ENCODE data around the gene APLN. TPM values are rescaled to one million over a fixed set of nuclear protein-coding genes. Genes with fewer than 3 reads are reported as not detected.
A peak's percentile ranks its signal among the peaks of the same experiment; 100 is the strongest.

The APLN gene
- total RNA-seq, 3 donors from 2014 or later, result 0.29 to 0.43 (median 0.41) TPM

DNA sequence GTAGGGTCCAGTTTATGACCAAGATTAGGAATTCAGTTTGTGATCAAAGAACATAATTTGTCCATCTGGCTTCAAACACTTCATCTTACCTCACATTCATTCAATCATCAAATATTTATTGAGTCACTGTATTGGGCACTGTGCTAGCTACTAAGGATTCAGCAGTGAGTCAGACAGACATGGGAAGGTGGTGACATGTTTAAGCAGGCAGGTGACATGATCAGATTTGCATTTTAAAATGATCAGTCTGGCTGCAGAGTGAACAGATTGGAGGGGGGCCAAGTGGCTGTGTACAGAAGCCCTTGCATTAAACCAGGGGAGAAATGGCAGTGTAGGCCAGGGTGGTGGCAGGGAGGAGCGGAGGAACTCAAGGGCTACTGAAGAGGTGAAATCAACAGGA is 25.1 kb upstream of the APLN start:
- no peak overlapping the region for H3K4me3 ChIP-seq
- ATAC-seq, result no peak
- peaks cover 5% of the 10 kb centered on the region for H3K4me1 ChIP-seq (ENCODE audit: low read depth)
- H3K36me3 ChIP-seq (ENCODE audit: low read depth), result no peaks in the 10 kb centered on the region
- no peaks in the 10 kb centered on the region for H3K9me3 ChIP-seq
- no peak for DNase-seq
- intact Hi-C loops (cut with DNase I, micrococcal nuclease), result no loop called here
- TF ChIP-seq, protein P1, sequence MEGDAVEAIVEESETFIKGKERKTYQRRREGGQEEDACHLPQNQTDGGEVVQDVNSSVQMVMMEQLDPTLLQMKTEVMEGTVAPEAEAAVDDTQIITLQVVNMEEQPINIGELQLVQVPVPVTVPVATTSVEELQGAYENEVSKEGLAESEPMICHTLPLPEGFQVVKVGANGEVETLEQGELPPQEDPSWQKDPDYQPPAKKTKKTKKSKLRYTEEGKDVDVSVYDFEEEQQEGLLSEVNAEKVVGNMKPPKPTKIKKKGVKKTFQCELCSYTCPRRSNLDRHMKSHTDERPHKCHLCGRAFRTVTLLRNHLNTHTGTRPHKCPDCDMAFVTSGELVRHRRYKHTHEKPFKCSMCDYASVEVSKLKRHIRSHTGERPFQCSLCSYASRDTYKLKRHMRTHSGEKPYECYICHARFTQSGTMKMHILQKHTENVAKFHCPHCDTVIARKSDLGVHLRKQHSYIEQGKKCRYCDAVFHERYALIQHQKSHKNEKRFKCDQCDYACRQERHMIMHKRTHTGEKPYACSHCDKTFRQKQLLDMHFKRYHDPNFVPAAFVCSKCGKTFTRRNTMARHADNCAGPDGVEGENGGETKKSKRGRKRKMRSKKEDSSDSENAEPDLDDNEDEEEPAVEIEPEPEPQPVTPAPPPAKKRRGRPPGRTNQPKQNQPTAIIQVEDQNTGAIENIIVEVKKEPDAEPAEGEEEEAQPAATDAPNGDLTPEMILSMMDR (IDR thresholded peaks at IDR 0.05), result no peak

DNA sequence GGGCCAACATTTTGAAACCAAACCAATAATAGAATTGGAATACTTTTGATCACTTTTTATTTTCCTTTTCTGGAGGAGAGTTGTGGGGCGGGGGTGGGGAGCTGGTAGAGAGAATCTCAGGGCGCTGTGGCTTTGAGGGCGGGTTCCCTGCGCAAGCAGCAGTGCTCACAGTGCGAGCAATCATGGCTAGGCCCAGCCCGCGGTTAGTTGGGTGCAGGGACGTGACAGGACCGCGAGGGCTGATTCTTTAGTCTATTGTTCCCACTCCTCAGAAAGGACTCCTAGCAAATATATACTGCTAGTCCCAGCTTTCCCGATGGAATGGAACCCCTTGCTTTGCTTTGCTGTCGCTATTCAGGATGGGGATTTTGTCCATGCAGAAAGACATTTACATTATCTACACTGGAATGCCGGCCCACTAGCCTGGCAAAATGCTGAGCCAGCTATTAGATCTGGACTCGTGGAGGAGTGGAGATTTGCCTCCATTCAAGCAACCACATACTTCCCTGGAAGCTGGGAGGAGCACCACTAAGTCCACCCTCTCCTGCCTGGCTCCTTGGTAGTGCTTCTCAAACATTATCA is 23.9 kb upstream of the APLN start:
- intact Hi-C loops (cut with DNase I, micrococcal nuclease), result no loop called here
- TF ChIP-seq, protein P1 (IDR thresholded peaks at IDR 0.05), result no peak
- DNase-seq, result peak; percentile 42 to 60 (median 57)
- H3K9me3 ChIP-seq, result no peaks in the 10 kb centered on the region
- peak; percentile 56 for ATAC-seq
- H3K36me3 ChIP-seq (ENCODE audit: low read depth), result no peaks in the 10 kb centered on the region
- H3K4me1 ChIP-seq (ENCODE audit: low read depth), result peaks cover 5% of the 10 kb centered on the region
- no peak overlapping the region for H3K4me3 ChIP-seq

DNA sequence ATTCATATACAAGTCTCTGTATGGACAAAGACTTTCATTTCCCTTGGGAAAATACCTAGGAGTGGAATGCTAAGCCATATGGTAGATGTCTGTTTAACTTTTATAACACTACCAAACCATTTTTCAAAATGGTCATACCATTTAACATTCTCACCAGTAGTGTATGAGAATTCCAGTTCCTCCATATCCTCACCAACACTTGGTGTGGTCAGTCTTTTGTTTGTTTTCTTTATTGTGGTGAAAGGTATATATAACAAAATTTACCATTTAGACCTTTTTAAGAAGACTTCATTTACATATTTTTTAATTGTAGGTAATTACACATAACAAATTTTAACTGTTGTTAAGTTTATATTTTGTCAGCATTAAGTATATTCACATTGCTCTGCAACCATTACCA is 12.7 kb upstream of the APLN start:
- Histone ChIP-seq H3K36me3 (ENCODE audit: low read depth) (no peaks in the 10 kb centered on the region), H3K9me3 (no peaks in the 10 kb centered on the region), H3K4me1 (ENCODE audit: low read depth) (no peaks in the 10 kb centered on the region), H3K4me3 (no peak overlapping the region)
- ATAC-seq, result no peak
- intact Hi-C loops (cut with DNase I, micrococcal nuclease), result no loop called here
- no peak for DNase-seq
- TF ChIP-seq, protein P1 (IDR thresholded peaks at IDR 0.05), result no peak

DNA sequence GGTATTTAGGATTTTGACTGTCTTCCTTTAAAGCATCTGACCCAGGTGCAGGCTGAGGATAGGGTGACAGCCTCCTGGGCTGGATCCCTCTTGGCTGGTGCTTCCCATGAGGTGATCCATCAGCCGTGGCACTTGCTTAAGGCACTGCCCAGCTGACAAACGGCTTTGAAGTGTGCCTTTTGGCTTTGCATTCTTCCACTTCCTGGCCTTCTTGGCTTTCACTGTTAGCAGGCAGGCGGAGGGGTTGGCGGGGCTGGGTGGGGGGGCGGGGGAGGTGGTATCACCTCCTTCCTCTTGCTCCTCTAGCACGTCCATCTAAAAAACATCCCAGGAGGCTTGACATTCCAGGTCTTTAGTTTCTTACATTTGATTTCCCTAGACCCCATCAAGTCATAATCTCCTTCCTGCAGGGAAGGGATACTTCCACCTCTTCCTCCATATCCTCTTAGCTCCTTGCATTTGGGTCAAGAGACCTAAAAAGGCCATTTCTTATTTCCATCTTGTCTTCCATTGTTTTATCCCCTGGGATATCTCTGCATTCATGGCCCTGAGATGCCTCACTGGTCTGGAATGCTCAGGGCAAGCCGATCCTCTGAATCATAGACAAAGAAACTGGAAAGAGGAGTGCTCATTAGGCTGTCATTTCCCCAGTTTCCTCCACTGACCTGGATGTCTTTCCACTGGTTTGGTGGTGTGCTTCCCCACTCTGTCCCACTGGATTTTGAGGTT is 11.3 kb upstream of the APLN start:
- intact Hi-C loops (cut with DNase I, micrococcal nuclease), result no loop called here
- no peak for DNase-seq
- Histone ChIP-seq H3K4me1 (ENCODE audit: low read depth) (no peaks in the 10 kb centered on the region), H3K9me3 (no peaks in the 10 kb centered on the region), H3K4me3 (no peak overlapping the region), H3K36me3 (ENCODE audit: low read depth) (no peaks in the 10 kb centered on the region)
- no peak for ATAC-seq
- TF ChIP-seq, protein P1 (IDR thresholded peaks at IDR 0.05), result no peak

DNA sequence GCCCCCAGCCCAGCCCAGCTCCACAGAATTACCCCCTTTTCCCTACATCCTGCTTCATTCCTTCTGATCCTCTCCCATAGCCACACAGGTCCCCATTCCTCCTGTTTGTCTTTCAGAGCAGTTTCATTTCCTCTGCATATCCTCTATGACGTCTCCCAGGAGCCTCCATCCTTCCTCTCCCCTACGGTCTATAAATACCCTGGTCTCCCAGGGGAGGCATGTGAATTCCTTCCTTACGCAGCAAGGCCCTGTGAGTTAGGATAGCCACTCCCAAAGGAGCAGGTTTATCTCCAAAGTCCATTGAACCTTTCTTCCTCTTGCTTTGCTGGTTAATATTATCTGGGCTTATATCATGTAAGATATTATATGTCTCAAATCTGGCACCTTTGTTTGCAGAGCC is 8.4 kb upstream of the APLN start:
- no peak for ATAC-seq
- intact Hi-C loops (cut with DNase I, micrococcal nuclease), result no loop called here

More for the DNA sequence above, 8.4 kb upstream of the APLN start:
- TF ChIP-seq, protein P1 (IDR thresholded peaks at IDR 0.05), result no peak
- Histone ChIP-seq H3K9me3 (no peaks in the 10 kb centered on the region), H3K4me3 (no peak overlapping the region), H3K4me1 (ENCODE audit: low read depth) (no peaks in the 10 kb centered on the region), H3K36me3 (ENCODE audit: low read depth) (no peaks in the 10 kb centered on the region)
- DNase-seq, result no peak
